GM18519 (cell line): ENCODE data around the gene RAI14.
"Not testable (repeated sequence)": the region's sequence is repeated elsewhere in the genome, so short reads cannot be mapped to it uniquely, and the experiment has no call there.

Experiments
- ATAC-seq: cut with Tn5 transposase; IDR thresholded peaks from one replicate; pipeline ENCODE4 v1.9.1; 2021; ENCODE audit warnings: mild to moderate bottlenecking, moderate library complexity; ENCODE audit not compliant: unreplicated experiment, low FRiP score

Gene RAI14

GRCh38 chr5:34803974-34804732, 148.0 kb downstream of the RAI14 start:
- no peak for ATAC-seq

- ATAC-seq = no peak
Observed at GRCh38 chr5:34804913-34805312, 148.8 kb downstream of the RAI14 start.

GRCh38 chr5:34806532-34806931, 150.4 kb downstream of the RAI14 start:
- ATAC-seq = no peak

GRCh38 chr5:34811706-34812105, 155.6 kb downstream of the RAI14 start:
- no peak for ATAC-seq

- no peak for ATAC-seq
Observed at GRCh38 chr5:34813509-34813908, 157.4 kb downstream of the RAI14 start.

GRCh38 chr5:34817558-34818351, 161.6 kb downstream of the RAI14 start:
- no peak for ATAC-seq

GRCh38 chr5:34818717-34819116, 162.6 kb downstream of the RAI14 start:
- ATAC-seq = no peak

- no peak for ATAC-seq
Observed at GRCh38 chr5:34820593-34820992, 164.5 kb downstream of the RAI14 start.

- no peak for ATAC-seq
Observed at GRCh38 chr5:34822956-34823715, 167.0 kb downstream of the RAI14 start.

GRCh38 chr5:34826347-34826746, 170.2 kb downstream of the RAI14 start:
- no peak for ATAC-seq

GRCh38 chr5:34827588-34828506, 171.7 kb downstream of the RAI14 start:
- ATAC-seq = no peak

- ATAC-seq = not testable (repeated sequence)
Observed at GRCh38 chr5:34830827-34831226, 174.7 kb downstream of the RAI14 start.

- ATAC-seq = no peak
Observed at GRCh38 chr5:34831303-34831702, 175.2 kb downstream of the RAI14 start.

- ATAC-seq = no peak
Observed at GRCh38 chr5:34832568-34832967, 176.4 kb downstream of the RAI14 start.

GRCh38 chr5:34833090-34833489, 177.0 kb downstream of the RAI14 start:
- ATAC-seq = no peak

GRCh38 chr5:34833976-34834793, 178.1 kb downstream of the RAI14 start:
- no peak for ATAC-seq

- ATAC-seq = no peak
Observed at GRCh38 chr5:34834794-34835089, 178.6 kb downstream of the RAI14 start.

GRCh38 chr5:34835664-34836063, 179.5 kb downstream of the RAI14 start:
- no peak for ATAC-seq
